Activated CD8-positive, alpha-beta memory T cell treated with anti-CD3 and anti-CD28 coated beads, Interleukin-2, amount 10 ng/mL, durations not matched to agents 7 days and 5 days (primary cell): ENCODE data around the gene CITED2. TPM values are rescaled to one million over a fixed set of nuclear protein-coding genes. Genes with fewer than 3 reads are reported as not detected.

Source experiments
- ATAC-seq: fragments of 150-1000 bp; cut with Tn5 transposase; one replicate; pipeline ENCODE4 v1.10.0; 2021; ENCODE audit warnings: moderate library complexity
- CTCF ChIA-PET: fragments of 350-600 bp; sonication (Branson Sonifier 250); formaldehyde crosslinking; loops from one replicate; lab custom pipeline; 2021; ENCODE audit warnings: antibody characterized with exemption; lab: Charles Lee
- DNase-seq: peaks from one replicate; pipeline ENCODE4 v3.0.0-alpha.2; 2020
- H3K27ac Mint-ChIP-seq: one replicate; pipeline ENCODE4 v1.8.0; 2021; ENCODE audit warnings: mild to moderate bottlenecking, mixed read lengths
- H3K27me3 Mint-ChIP-seq: one replicate; pipeline ENCODE4 v1.8.0; 2021; ENCODE audit warnings: mixed read lengths
- H3K36me3 Mint-ChIP-seq: one replicate; pipeline ENCODE4 v1.8.0; 2021; ENCODE audit warnings: mild to moderate bottlenecking, mixed read lengths
- H3K4me1 Mint-ChIP-seq: one replicate; pipeline ENCODE4 v1.8.0; 2021; ENCODE audit warnings: mixed read lengths
- H3K4me3 Mint-ChIP-seq: one replicate; pipeline ENCODE4 v1.8.0; 2021; ENCODE audit warnings: mild to moderate bottlenecking, moderate library complexity, mixed read lengths
- H3K9me3 Mint-ChIP-seq: one replicate; pipeline ENCODE4 v1.8.0; 2022; ENCODE audit warnings: low read depth, mixed read lengths
- total RNA-seq, 2 experiments: library from RNA; stranded (reverse); gene quantifications; one replicate each; pipeline ENCODE4 v1.2.3, GENCODE V29; 2021

CITED2 gene
- total RNA-seq, 2 experiments from 2014 or later: 102 to 107 TPM

GRCh38 chr6:139330826-139331500 lies 43.5 kb downstream of the CITED2 start:
- H3K36me3 Mint-ChIP-seq: peaks cover 6% of the 10 kb centered on the region
- DNase-seq (no peak), ATAC-seq (no peak)
- H3K27me3 Mint-ChIP-seq: no peaks in the 10 kb centered on the region
- H3K4me3 Mint-ChIP-seq: no peak overlapping the region
- peaks cover 2% of the 10 kb centered on the region for H3K9me3 Mint-ChIP-seq
- H3K27ac Mint-ChIP-seq: no peak overlapping the region
- H3K4me1 Mint-ChIP-seq: no peaks in the 10 kb centered on the region
- CTCF ChIA-PET: interaction anchor here (0.9 to 1.5 kb wide), 2 partner anchors 34 to 80 kb away, joined by 3 read pairs; no protein-coding TSS in a partner anchor

GRCh38 chr6:139330306-139330705 lies 44.1 kb downstream of the CITED2 start:
- DNase-seq (no peak), ATAC-seq (no peak)
- Mint-ChIP-seq H3K36me3 (peaks cover 9% of the 10 kb centered on the region), H3K27ac (no peak overlapping the region), H3K4me1 (peaks cover 4% of the 10 kb centered on the region), H3K27me3 (no peaks in the 10 kb centered on the region), H3K9me3 (peaks cover 2% of the 10 kb centered on the region), H3K4me3 (no peak overlapping the region)
- CTCF ChIA-PET: interaction anchor here (0.9 to 1.6 kb wide), 3 partner anchors 10 to 80 kb away, joined by 3 read pairs; no protein-coding TSS in a partner anchor

GRCh38 chr6:139329224-139329623 lies 45.2 kb downstream of the CITED2 start:
- Mint-ChIP-seq H3K9me3 (peaks cover 2% of the 10 kb centered on the region), H3K4me3 (no peak overlapping the region), H3K27ac (no peak overlapping the region), H3K36me3 (peaks cover 9% of the 10 kb centered on the region), H3K27me3 (no peaks in the 10 kb centered on the region), H3K4me1 (peaks cover 6% of the 10 kb centered on the region)
- DNase-seq (no peak), ATAC-seq (no peak)
- CTCF ChIA-PET: interaction anchor here (1.6 to 2.6 kb wide), 2 partner anchors 9 to 11 kb away, joined by 3 to 6 read pairs; no protein-coding TSS in a partner anchor

GRCh38 chr6:139327038-139327437 lies 47.4 kb downstream of the CITED2 start:
- CTCF ChIA-PET: interaction anchor here (1.3 to 2.6 kb wide), 3 partner anchors 8 to 37 kb away, joined by 3 to 6 read pairs (median 3); no protein-coding TSS in a partner anchor
- Mint-ChIP-seq H3K36me3 (peaks cover 20% of the 10 kb centered on the region), H3K4me3 (no peak overlapping the region), H3K27me3 (no peaks in the 10 kb centered on the region), H3K4me1 (peaks cover 24% of the 10 kb centered on the region), H3K27ac (no peak overlapping the region), H3K9me3 (peaks cover 8% of the 10 kb centered on the region)
- no peak for DNase-seq
- no peak for ATAC-seq

GRCh38 chr6:139325686-139326085 lies 48.8 kb downstream of the CITED2 start:
- DNase-seq (no peak), ATAC-seq (no peak)
- Mint-ChIP-seq H3K27ac (peak overlapping the region; percentile 8), H3K4me3 (no peak overlapping the region), H3K27me3 (no peaks in the 10 kb centered on the region), H3K4me1 (peaks cover 24% of the 10 kb centered on the region), H3K36me3 (peaks cover 21% of the 10 kb centered on the region), H3K9me3 (peaks cover 9% of the 10 kb centered on the region)
- CTCF ChIA-PET: interaction anchor here (1.6 kb wide), 1 partner anchor 39 kb away, joined by 3 read pairs; no protein-coding TSS in a partner anchor

GRCh38 chr6:139325125-139325524 lies 49.3 kb downstream of the CITED2 start:
- DNase-seq: no peak

GRCh38 chr6:139324301-139324555 lies 50.2 kb downstream of the CITED2 start:
- Mint-ChIP-seq H3K9me3 (peaks cover 10% of the 10 kb centered on the region), H3K4me1 (peaks cover 24% of the 10 kb centered on the region), H3K4me3 (no peak overlapping the region), H3K27me3 (no peaks in the 10 kb centered on the region), H3K36me3 (peaks cover 21% of the 10 kb centered on the region), H3K27ac (peak overlapping the region; percentile 92)
- CTCF ChIA-PET: interaction anchor here (0.9 to 2.5 kb wide), 7 partner anchors 32 to 211 kb away, joined by 3 to 14 read pairs (median 4); partner anchors contain the start of genes CITED2 and TXLNB
- DNase-seq (no peak), ATAC-seq (no peak)

More at GRCh38 chr6:139325125-139325524, 49.3 kb downstream of the CITED2 start:
- Mint-ChIP-seq H3K9me3 (peaks cover 10% of the 10 kb centered on the region), H3K27ac (no peak overlapping the region), H3K36me3 (peaks cover 21% of the 10 kb centered on the region), H3K27me3 (no peaks in the 10 kb centered on the region), H3K4me3 (no peak overlapping the region), H3K4me1 (peaks cover 24% of the 10 kb centered on the region)
- no peak for ATAC-seq
- CTCF ChIA-PET: interaction anchor here (1.6 to 2.5 kb wide), 4 partner anchors 33 to 95 kb away, joined by 3 to 14 read pairs (median 5); partner anchors contain the start of genes CITED2 and TXLNB

- Mint-ChIP-seq H3K4me1 (peaks cover 24% of the 10 kb centered on the region), H3K27me3 (no peaks in the 10 kb centered on the region), H3K27ac (peak overlapping the region; percentile 92), H3K36me3 (peaks cover 21% of the 10 kb centered on the region), H3K4me3 (peak overlapping the region; percentile 65), H3K9me3 (peaks cover 10% of the 10 kb centered on the region)
- CTCF ChIA-PET: interaction anchor here (0.7 to 2.5 kb wide), 9 partner anchors 32 to 210 kb away, joined by 3 to 14 read pairs (median 4); partner anchors contain the start of genes CITED2 and TXLNB
- ATAC-seq: peak; percentile 89
- DNase-seq: peak; percentile 88
Measured at GRCh38 chr6:139323511-139324300, 50.7 kb downstream of the CITED2 start.

Other genes starting within 250 kb of the CITED2 start
- gene HECA, start 239.6 kb downstream of the CITED2 start, total RNA-seq: 10 to 100 TPM; 47.3 to 49.5 TPM
- gene TXLNB, start 82.7 kb downstream of the CITED2 start, total RNA-seq: under 1 TPM; 0.23 to 0.38 TPM